OCI-LY3 (cell line): ENCODE measurements around the gene SPCS3.

Experiments used
- H2AFZ ChIP-seq: fragments of 200-600, 300-600 bp; shearing (Covaris generic); 2 replicates; pipeline ENCODE4 v1.6.0; 2014; ENCODE audit warnings: antibody characterized with exemption, low read depth, low read length
- H3K27ac ChIP-seq: fragments of 200-600, 300-600 bp; sonication (generic); 2 replicates; pipeline ENCODE4 v1.5.1; 2014; ENCODE audit warnings: mild to moderate bottlenecking, low read length, moderate library complexity, mixed read lengths
- H3K27me3 ChIP-seq: fragments of 200-600, 300-600 bp; sonication (generic); 2 replicates; pipeline ENCODE4 v1.6.1; 2014; ENCODE audit warnings: low read depth, low read length, mixed read lengths
- H3K36me3 ChIP-seq: fragments of 200-600, 300-600 bp; sonication (generic); replicated peaks from 2 replicates; pipeline ENCODE3; 2014; ENCODE audit warnings: low read depth, low read length, mixed read lengths
- H3K4me1 ChIP-seq: fragments of 300-600, 200-600 bp; sonication (generic); 2 replicates; pipeline ENCODE4 v1.6.1; 2014; ENCODE audit warnings: low read length, mixed read lengths
- H3K4me2 ChIP-seq: fragments of 200-600, 300-600 bp; sonication (generic); 2 replicates; pipeline ENCODE4 v1.6.1; 2014; ENCODE audit warnings: low read length, mixed read lengths
- H3K4me3 ChIP-seq: fragments of 300-600, 200-600 bp; sonication (generic); 2 replicates; pipeline ENCODE4 v1.5.1; 2014; ENCODE audit warnings: antibody characterized with exemption, mild to moderate bottlenecking, low read length, moderate library complexity
- H3K79me2 ChIP-seq: fragments of 300-600, 200-600 bp; shearing (Covaris generic); 2 replicates; pipeline ENCODE4 v1.6.1; 2014; ENCODE audit warnings: mild to moderate bottlenecking, low read length, mixed read lengths
- H3K9ac ChIP-seq: fragments of 300-600, 200-600 bp; shearing (Covaris generic); 2 replicates; pipeline ENCODE4 v1.6.0; 2014; ENCODE audit warnings: mild to moderate bottlenecking, low read length, moderate library complexity
- H3K9me3 ChIP-seq: fragments of 200-600, 300-600 bp; shearing (Covaris generic); 2 replicates; pipeline ENCODE4 v1.6.1; 2014; ENCODE audit warnings: low read length, mixed read lengths; ENCODE audit not compliant: insufficient read depth
- H4K20me1 ChIP-seq: fragments of 200-600, 300-600 bp; sonication (generic); 2 replicates; pipeline ENCODE4 v1.6.1; 2016; ENCODE audit warnings: low read length, mixed read lengths; ENCODE audit not compliant: insufficient read depth
- EZH2phosphoT487 ChIP-seq: fragments of 200-600 bp; shearing (Covaris generic); IDR thresholded peaks from 2 replicates; pipeline ENCODE4 v1.6.1; 2018; ENCODE audit warnings: antibody characterized with exemption, mixed run types, low read depth
- TF ChIP-seq, protein P1 (sequence below): fragments of 200-600, 300-600 bp; sonication (generic); IDR thresholded peaks from 2 replicates; pipeline ENCODE4 v1.5.1; 2014; ENCODE audit warnings: antibody characterized with exemption, low read length, low read depth

The SPCS3 gene

DNA sequence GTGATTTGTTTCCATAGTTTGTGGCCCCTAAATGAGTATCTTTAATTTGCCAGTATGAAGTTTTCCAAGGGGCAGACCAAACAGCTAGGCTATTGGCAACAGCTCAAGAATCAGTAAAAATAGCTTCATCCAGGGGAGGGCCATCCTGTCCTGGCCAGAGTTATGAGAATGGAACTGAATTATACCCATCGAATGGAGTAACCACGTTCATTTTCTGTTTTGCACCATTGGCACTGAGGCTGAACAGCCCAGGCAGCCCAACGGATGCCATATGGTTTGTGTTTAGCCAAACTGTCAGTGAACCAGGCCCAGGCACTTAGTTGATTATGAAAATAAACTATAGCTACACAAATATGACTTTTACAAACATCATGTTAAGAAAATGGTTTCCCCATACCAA is 33.0 kb upstream of the SPCS3 start:
- Histone ChIP-seq H3K9me3 (no peaks in the 10 kb centered on the region), H2AFZ (no peak overlapping the region), H4K20me1 (no peaks in the 10 kb centered on the region), H3K79me2 (no peaks in the 10 kb centered on the region), H3K4me3 (no peak overlapping the region), H3K4me1 (no peaks in the 10 kb centered on the region), H3K4me2 (no peak overlapping the region), H3K36me3 (no peaks in the 10 kb centered on the region), H3K9ac (no peak overlapping the region), H3K27ac (no peak overlapping the region), H3K27me3 (no peaks in the 10 kb centered on the region)
- TF ChIP-seq, protein P1, sequence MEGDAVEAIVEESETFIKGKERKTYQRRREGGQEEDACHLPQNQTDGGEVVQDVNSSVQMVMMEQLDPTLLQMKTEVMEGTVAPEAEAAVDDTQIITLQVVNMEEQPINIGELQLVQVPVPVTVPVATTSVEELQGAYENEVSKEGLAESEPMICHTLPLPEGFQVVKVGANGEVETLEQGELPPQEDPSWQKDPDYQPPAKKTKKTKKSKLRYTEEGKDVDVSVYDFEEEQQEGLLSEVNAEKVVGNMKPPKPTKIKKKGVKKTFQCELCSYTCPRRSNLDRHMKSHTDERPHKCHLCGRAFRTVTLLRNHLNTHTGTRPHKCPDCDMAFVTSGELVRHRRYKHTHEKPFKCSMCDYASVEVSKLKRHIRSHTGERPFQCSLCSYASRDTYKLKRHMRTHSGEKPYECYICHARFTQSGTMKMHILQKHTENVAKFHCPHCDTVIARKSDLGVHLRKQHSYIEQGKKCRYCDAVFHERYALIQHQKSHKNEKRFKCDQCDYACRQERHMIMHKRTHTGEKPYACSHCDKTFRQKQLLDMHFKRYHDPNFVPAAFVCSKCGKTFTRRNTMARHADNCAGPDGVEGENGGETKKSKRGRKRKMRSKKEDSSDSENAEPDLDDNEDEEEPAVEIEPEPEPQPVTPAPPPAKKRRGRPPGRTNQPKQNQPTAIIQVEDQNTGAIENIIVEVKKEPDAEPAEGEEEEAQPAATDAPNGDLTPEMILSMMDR, result no peak
- no peak for TF ChIP-seq EZH2phosphoT487

DNA sequence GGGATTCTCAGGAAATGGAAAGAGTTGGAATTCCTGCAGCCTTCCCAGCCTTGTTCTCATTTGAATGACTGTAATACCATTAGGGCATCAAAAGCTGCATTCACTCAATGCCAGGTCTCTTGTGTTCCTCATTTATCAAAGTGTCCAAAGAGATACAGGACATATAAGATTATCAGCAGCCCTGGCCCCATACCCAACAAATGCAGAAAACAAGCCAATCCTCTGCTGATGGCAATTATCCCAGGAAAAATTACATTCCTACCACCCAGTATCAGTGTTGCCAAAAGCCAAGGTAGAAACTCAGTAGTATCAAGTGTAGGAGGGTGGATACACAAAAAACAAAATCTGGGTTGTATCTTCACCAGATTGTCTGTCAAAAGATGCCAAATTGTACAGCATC is 32.2 kb upstream of the SPCS3 start:
- TF ChIP-seq EZH2phosphoT487, result no peak
- TF ChIP-seq, protein P1, result no peak
- no peaks in the 10 kb centered on the region for H3K27me3 ChIP-seq
- no peak overlapping the region for H2AFZ ChIP-seq
- H3K9me3 ChIP-seq, result no peaks in the 10 kb centered on the region
- no peaks in the 10 kb centered on the region for H3K4me1 ChIP-seq
- no peak overlapping the region for H3K9ac ChIP-seq
- H3K36me3 ChIP-seq, result no peaks in the 10 kb centered on the region
- no peak overlapping the region for H3K4me3 ChIP-seq
- no peaks in the 10 kb centered on the region for H3K79me2 ChIP-seq
- no peak overlapping the region for H3K4me2 ChIP-seq
- no peak overlapping the region for H3K27ac ChIP-seq
- no peaks in the 10 kb centered on the region for H4K20me1 ChIP-seq

DNA sequence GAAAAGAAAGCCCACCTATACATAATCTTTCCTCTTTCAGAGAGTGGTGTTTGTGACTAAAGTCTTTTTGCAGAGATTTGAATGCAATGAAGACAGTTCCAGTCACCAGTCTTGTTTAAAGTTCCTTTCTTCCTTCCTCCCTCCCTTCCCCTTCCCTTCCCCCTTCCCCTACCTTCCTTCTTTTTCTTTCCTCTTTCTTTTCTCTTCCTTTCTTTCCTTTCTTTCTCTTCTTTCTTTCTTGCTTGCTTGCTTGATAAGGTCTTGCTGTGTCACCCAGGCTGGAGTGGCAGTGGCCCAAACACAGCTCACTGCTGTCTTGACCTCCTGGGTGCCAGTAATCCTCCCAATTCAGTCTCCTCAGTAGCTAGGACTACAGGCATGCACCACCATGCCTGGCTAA is 31.7 kb upstream of the SPCS3 start:
- Histone ChIP-seq H3K4me1 (no peaks in the 10 kb centered on the region), H3K36me3 (no peaks in the 10 kb centered on the region)

DNA sequence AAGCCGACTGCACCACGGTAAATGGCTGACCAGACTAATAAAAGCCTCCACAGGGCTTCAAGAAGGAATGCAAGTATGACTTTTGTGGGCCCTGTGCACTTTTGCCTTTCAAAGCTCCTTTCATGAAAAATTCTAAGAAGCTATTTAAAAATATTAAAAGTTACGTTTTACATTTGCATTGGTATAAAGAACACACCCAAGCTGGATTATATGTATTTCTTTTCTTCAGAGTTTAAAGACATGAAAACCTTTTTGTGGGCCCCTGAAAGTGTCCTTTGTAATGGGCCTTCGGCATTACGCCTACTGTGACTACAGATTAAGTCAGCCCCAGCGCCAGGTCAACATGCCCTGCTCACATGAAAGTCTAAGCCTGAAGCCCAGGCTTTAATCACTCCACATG is 30.2 kb upstream of the SPCS3 start:
- no peaks in the 10 kb centered on the region for H3K4me1 ChIP-seq
- no peaks in the 10 kb centered on the region for H3K9me3 ChIP-seq
- H3K9ac ChIP-seq, result no peak overlapping the region
- H3K79me2 ChIP-seq, result no peaks in the 10 kb centered on the region
- no peak overlapping the region for H3K27ac ChIP-seq
- H3K36me3 ChIP-seq, result no peaks in the 10 kb centered on the region
- no peaks in the 10 kb centered on the region for H3K27me3 ChIP-seq
- H3K4me3 ChIP-seq, result no peak overlapping the region
- no peaks in the 10 kb centered on the region for H4K20me1 ChIP-seq
- TF ChIP-seq, protein P1, result no peak
- TF ChIP-seq EZH2phosphoT487, result no peak
- H2AFZ ChIP-seq, result no peak overlapping the region
- no peak overlapping the region for H3K4me2 ChIP-seq

More for the DNA sequence above, 31.7 kb upstream of the SPCS3 start:
- no peak overlapping the region for H3K4me3 ChIP-seq
- H2AFZ ChIP-seq, result no peak overlapping the region
- H3K79me2 ChIP-seq, result no peaks in the 10 kb centered on the region
- H4K20me1 ChIP-seq, result no peaks in the 10 kb centered on the region
- H3K9ac ChIP-seq, result no peak overlapping the region
- H3K4me2 ChIP-seq, result no peak overlapping the region
- TF ChIP-seq, protein P1, result no peak
- no peak for TF ChIP-seq EZH2phosphoT487
- H3K27ac ChIP-seq, result no peak overlapping the region
- H3K27me3 ChIP-seq, result no peaks in the 10 kb centered on the region
- no peaks in the 10 kb centered on the region for H3K9me3 ChIP-seq
